Measurements from ENCODE around the gene KRT17.
"Not testable (repeated sequence)": the region's sequence is repeated elsewhere in the genome, so short reads cannot be mapped to it uniquely, and the experiment has no call there.

KRT17 gene

DNA sequence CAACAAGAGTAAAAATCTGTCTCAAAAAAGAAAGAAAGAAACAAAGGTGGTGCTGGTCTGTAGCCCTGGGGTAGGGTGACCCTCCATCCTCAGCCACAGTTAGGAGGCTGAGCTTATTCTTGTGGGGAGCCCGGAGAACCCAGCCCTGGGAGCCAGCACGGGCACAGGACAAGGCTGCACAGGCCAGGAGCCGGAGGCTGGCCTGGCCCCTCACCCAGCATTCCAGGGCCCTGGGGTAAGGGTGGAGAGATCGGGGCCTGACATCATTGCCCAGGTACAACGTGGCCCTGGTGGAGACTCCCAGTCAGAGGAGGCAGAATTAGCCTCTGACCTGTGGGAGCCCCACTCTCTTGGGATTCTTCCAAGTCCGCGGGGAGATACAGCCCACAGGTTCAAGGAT, 10.3 kb upstream of the KRT17 start:
- no peak for DNase-seq (ENCODE audit: low read depth in 2 of 2)

DNA sequence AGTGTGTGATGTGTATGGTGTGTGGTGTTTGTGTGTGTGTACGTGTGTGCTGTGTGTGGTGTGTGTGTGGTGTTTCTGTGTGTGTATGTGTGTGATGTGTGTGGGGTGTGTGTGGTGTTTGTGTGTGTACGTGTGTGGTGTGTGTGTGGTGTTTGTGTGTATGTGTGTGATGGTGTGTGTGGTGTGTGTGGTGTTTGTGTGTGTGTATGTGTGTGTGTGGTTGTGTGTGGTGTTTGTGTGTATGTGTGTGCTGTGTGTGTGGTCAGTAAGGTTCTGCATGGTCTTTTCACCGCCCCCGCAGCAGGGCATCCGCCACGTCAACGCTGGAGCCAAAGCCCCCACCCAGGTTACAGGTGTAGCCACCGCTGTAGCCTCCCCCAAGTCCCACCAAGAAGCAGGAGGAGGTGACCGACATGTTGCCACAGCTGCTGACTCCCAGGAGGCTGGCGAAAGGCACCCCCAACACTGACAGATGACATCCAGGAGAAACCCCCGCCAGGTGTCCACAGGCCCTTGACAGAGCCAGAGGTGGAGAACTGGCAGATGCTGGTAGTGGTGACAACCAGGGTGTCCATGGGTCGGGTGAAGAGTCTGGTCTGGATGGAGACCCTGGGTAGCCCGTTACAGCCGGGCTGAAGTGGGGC, 9.3 kb upstream of the KRT17 start:
- no peak for DNase-seq (ENCODE audit: low read depth in 2 of 2)

- DNase-seq (ENCODE audit: low read depth in 2 of 2), result no peak
These were observed 8.2 kb upstream of the KRT17 start for GRCh38 chr17:41632482-41633105.

GRCh38 chr17:41631898-41632285, 7.5 kb upstream of the KRT17 start:
- no peak for DNase-seq (ENCODE audit: low read depth in 2 of 2)

- DNase-seq (ENCODE audit: low read depth in 2 of 2), result no peak
These were observed 6.9 kb upstream of the KRT17 start for GRCh38 chr17:41631025-41631897.

- no peak for DNase-seq (ENCODE audit: low read depth in 2 of 2)
These were observed 5.7 kb upstream of the KRT17 start for GRCh38 chr17:41629826-41630670.

GRCh38 chr17:41629316-41629715, 4.9 kb upstream of the KRT17 start:
- no peak for DNase-seq (ENCODE audit: low read depth in 2 of 2)

DNA sequence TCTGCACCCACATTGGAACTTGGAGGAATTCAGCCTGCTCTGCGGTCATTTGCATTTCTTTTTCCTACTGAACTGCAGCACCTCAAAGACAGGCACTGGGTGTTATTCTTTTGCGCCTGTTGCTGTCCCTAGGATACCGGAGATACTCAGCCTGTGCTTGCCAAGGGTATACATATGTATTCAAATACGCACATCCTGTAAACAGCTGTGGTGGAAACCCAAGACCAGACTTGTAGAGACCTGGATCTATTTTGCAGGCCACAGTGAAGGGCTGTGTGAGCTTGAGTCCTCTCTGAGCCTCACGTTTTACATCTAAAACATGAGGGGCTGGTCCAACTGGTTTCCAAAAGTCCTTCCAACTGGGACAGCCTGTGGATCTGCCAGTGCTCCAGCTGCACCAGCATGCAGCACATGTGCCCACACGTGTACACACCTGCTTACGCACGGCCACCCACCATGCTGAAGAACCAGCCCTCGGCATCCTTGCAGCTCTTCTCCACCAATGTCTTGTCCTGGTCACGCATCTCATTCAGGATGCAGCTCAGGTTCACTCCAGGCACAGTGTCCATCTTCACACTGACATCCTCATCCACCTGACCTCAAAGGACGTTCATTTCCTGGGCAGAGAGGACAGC, 4.4 kb upstream of the KRT17 start:
- DNase-seq (ENCODE audit: low read depth in 2 of 2), result not testable (repeated sequence)

- DNase-seq (ENCODE audit: low read depth in 2 of 2), result not testable (repeated sequence)
These were observed 3.6 kb upstream of the KRT17 start for GRCh38 chr17:41628073-41628370.

DNA sequence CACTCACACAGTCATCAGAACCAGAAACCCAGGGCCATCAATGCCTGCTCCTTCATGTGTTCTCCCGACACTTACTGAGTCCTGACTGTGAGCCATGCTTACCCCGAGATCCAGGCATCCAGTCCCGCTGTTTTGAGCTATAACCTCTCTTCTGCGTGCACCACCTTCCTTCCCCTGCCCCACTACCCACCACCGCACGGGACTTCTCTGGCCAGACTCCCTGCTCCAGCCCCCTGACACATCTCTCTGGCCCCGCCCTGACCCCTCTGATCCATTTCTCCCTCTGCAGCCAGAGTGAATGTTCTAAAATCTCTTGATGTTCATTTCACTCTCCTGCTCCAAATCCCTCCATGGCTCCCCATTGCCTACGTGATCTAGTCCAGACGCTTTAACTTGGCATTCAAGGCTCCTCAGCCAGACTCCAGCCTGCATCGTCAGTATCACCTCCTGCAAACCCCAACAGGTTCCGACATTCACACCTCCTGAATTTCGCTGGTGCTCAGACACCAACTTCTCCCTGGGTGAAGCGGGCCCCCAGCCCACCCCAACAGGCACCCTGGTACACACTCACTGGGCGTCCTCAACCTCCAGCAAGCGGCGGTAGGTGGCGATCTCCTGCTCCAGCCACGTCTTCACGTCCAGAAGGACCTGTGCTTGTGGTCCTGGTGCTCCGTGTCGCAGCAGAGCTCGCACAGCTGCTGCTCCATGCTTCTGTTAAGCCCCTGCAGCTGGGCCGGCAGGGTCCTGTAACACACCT, 3.1 kb upstream of the KRT17 start:
- DNase-seq (ENCODE audit: low read depth in 2 of 2), result no peak

GRCh38 chr17:41626914-41627295, 2.5 kb upstream of the KRT17 start:
- not testable (repeated sequence) for DNase-seq (ENCODE audit: low read depth in 2 of 2)

GRCh38 chr17:41626028-41626913, 1.9 kb upstream of the KRT17 start:
- not testable (repeated sequence) for DNase-seq (ENCODE audit: low read depth in 2 of 2)

- no peak for DNase-seq (ENCODE audit: low read depth in 2 of 2)
These were observed 1.2 kb upstream of the KRT17 start for GRCh38 chr17:41625602-41626001.

DNA sequence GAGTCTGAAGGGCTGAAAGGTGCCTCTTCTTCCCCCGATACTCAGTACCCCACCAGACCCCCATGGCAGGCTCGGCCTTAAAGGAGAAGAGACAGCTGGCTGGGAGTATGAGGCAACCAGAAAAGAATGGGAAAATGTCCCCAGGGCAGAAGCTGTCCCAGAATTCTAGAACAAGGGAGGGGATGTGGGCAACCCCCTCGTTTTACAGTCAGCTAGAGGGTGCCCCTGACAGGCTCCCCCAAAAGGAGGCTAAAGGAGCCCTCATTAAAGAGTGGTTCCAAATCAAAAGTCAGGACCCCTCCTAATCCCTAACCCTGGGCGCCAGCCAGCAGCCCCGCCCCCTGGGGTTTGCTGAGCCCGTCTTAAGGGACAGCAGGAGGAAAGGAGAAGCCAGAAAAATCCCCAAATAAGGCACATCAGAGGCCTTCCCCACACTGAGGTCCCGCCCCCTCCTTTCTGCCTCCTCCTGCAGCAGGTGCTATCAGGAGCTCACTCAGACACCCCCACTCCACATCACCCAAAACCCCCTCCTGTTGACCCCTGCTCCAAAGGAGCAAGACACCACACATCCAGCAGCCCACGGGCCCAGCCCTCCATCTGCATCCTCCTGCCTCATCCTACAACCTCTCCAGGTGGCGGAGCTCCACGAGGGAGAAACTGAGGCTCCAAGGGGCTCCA, 1.1 kb downstream of the KRT17 start:
- DNase-seq (ENCODE audit: low read depth in 2 of 2), result not testable (repeated sequence)

GRCh38 chr17:41622340-41623183, 1.8 kb downstream of the KRT17 start:
- DNase-seq (ENCODE audit: low read depth in 2 of 2), result not testable (repeated sequence)

DNA sequence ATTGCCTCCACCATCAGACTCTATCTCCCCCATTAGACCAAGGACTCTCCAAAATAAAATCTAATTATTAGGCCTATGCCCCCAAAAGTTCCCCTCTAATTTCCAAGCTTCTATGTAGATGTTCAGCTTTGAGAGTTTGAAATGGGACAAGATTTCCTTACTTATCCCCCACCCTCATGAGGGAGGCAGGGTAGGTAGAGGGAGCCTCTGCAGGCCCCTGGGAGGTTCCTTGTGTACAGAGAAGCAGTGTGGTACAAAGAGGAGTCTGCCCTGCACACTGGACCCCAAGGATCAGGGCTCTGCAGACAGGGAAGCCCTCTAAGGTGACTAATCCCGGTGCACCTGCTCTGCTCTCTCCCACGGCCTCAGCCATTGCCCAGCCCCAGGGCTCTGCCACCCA, 2.5 kb downstream of the KRT17 start:
- no peak for DNase-seq (ENCODE audit: low read depth in 2 of 2)

DNA sequence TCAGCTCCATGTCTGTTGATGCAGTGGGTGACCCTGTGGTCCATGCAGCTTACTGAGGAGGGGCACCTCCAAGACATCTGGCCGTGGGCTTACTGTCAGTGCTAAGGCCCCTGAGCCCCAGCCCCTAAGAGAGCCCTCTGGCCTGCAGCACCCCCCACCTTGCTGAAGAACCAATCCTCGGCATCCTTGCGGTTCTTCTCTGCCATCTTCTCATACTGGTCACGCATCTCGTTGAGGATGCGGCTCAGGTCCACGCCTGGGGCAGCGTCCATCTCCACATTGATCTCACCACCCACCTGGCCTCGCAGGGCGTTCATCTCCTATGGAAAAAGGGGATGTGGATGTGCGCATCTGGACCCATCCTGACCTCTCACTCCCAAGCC, 2.9 kb downstream of the KRT17 start:
- not testable (repeated sequence) for DNase-seq (ENCODE audit: low read depth in 2 of 2)

All from stimulated activated CD4-positive, alpha-beta T cell treated with anti-CD3 and anti-CD28 coated beads, Interleukin-4, amount 100 ng/mL, for 48 hours (primary cell).